ENCODE measurements around the gene SAE1.

Gene SAE1

GRCh38 chr19:47210180-47210490, 79.5 kb downstream of the SAE1 start:
- H3K9me3 ChIP-seq (ENCODE audit: low read depth, low read length): no peaks in the 10 kb centered on the region
- peak overlapping the region; percentile 79 for H3K27ac ChIP-seq
- peaks cover 49% of the 10 kb centered on the region for H3K36me3 ChIP-seq (ENCODE audit: insufficient read depth, low read length)
- H3K4me3 ChIP-seq: no peak overlapping the region
- TF ChIP-seq EZH2 (IDR thresholded peaks at IDR 0.05) (no peak), FOXP2 (optimal IDR thresholded peaks at IDR 0.05; ENCODE audit: control extremely low read depth, extremely low read length, insufficient read depth) (no peak), POLR2AphosphoS5 (IDR thresholded peaks at IDR 0.05; ENCODE audit: borderline replicate concordance, low read depth, low read length) (no peak)
- no peak for DNase-seq (ENCODE audit: low read depth, low spot score)
- H3K9ac ChIP-seq (ENCODE audit: insufficient read length): no peak overlapping the region

DNA sequence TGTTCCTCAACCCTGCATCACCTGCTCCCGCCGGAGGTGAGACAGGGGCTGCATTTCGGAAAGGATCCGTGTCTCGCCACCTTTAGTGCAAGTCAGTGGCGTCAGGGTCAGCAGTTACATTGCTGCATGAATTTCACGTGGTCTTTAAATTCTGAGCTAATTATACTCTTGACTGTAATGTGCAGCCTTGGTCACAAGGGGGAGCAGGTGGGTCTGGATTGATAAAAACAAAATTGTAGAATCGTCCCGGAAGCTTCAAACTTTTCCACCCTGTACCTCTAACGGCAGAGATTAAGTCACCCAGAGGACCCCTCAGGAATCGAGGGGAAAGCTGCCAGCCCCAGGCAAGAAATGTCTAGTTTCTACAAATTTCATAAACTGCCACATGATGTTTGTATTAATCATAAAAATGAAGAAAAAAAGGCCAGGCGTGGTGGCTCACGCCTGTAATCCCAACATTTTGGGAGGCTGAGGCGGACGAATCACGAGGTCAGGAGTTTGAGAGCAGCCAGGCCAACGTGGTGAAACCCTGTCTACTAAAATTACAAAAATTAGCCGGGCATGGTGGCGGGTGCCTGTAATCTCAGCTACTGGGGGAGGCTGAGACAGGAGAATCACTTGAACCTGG, 80.2 kb downstream of the SAE1 start:
- Histone ChIP-seq H3K36me3 (ENCODE audit: insufficient read depth, low read length) (peaks cover 43% of the 10 kb centered on the region), H3K9ac (ENCODE audit: insufficient read length) (no peak overlapping the region), H3K27ac (peak overlapping the region; percentile 79), H3K4me3 (no peak overlapping the region), H3K9me3 (ENCODE audit: low read depth, low read length) (no peaks in the 10 kb centered on the region)
- peak; percentile 57 for DNase-seq (ENCODE audit: low read depth, low spot score)
- no peak for TF ChIP-seq POLR2AphosphoS5 (IDR thresholded peaks at IDR 0.05; ENCODE audit: borderline replicate concordance, low read depth, low read length)
- TF ChIP-seq FOXP2 (optimal IDR thresholded peaks at IDR 0.05; ENCODE audit: control extremely low read depth, extremely low read length, insufficient read depth): no peak
- TF ChIP-seq EZH2 (IDR thresholded peaks at IDR 0.05): no peak

DNA sequence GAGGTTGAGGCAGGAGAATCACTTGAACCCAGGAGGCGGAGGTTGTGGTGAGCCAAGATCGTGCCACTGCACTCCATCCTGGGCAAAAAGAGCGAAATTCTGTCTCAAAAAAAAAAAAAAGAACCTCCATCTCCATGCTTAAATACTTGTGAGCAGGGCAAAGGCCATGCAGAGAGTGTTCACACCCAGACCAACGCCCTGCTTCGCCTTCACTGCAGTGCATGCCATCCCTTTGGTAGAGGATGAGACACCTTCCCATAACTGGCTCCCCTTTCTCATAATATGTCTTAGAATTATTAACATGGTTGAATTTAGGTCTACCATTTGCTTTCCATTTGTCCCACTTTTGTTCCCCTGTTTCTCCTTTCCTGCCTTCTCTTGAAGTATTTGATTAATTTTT, 84.9 kb downstream of the SAE1 start:
- TF ChIP-seq POLR2AphosphoS5 (IDR thresholded peaks at IDR 0.05; ENCODE audit: borderline replicate concordance, low read depth, low read length): no peak
- no peak for TF ChIP-seq FOXP2 (optimal IDR thresholded peaks at IDR 0.05; ENCODE audit: control extremely low read depth, extremely low read length, insufficient read depth)
- TF ChIP-seq EZH2 (IDR thresholded peaks at IDR 0.05): no peak
- peaks cover 11% of the 10 kb centered on the region for H3K36me3 ChIP-seq (ENCODE audit: insufficient read depth, low read length)
- no peak for DNase-seq (ENCODE audit: low read depth, low spot score)
- H3K9ac ChIP-seq (ENCODE audit: insufficient read length): no peak overlapping the region
- H3K27ac ChIP-seq: no peak overlapping the region
- H3K9me3 ChIP-seq (ENCODE audit: low read depth, low read length): no peaks in the 10 kb centered on the region
- H3K4me3 ChIP-seq: no peak overlapping the region

DNA sequence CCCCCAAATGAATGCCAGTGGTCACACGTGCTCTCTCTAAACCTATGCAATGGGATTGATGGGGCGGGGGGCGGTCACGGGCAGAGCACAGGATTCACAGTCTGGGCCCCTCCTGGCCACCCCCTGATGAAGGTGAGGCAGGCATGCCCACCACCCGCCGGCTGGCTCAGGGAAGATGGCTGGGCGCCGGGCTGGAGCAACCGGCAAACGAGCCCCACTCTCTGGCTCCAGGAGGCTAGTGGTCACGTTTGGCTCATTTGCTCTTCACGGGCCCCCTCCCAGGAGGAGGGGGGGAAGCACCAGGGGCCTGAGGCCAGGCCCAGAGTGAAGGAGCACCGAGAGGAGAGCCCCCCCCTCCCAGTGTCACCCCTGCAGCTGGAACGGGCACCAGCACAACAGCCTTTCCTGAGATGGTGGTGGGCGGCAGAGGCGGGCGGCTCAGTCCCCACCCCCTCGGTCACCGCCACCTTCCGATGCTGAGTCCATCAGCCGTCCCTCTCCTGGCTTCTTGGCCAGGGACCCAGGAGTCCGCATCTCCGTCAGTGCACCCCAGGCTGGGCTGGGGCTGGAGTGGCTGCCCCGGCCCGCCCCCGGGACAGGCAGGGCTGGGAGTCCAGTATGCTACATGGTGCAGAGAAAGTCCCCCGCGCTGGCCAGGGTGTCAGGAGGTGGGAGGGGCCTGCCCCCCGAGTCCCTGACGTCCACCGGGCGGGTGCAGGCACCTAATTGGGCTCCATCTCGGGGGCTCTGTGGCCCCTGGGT, 90.6 kb downstream of the SAE1 start:
- Histone ChIP-seq H3K9ac (ENCODE audit: insufficient read length) (no peak overlapping the region), H3K36me3 (ENCODE audit: insufficient read depth, low read length) (no peaks in the 10 kb centered on the region)

DNA sequence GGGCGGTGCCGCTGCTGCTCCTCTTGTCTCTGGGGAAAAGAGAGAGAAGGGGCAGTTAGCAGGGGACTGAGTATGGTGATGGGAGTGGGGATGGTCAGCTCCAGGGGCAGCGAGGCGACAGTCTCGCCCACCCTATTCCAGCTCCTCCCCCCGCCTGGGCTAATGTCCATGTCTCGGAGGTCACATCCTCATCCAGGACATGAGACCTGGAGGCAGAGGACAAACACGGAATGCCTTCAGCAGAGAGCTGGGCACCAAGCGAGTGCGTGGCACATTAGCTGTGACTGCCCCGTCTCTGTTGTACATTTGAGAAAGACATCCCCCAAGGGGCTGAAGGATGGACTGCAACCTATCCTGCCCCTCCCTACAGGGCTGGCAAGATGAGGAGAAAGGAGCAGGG, 91.3 kb downstream of the SAE1 start:
- no peaks in the 10 kb centered on the region for H3K9me3 ChIP-seq (ENCODE audit: low read depth, low read length)
- no peaks in the 10 kb centered on the region for H3K36me3 ChIP-seq (ENCODE audit: insufficient read depth, low read length)
- TF ChIP-seq FOXP2 (optimal IDR thresholded peaks at IDR 0.05; ENCODE audit: control extremely low read depth, extremely low read length, insufficient read depth): no peak
- no peak for TF ChIP-seq POLR2AphosphoS5 (IDR thresholded peaks at IDR 0.05; ENCODE audit: borderline replicate concordance, low read depth, low read length)
- no peak for TF ChIP-seq EZH2 (IDR thresholded peaks at IDR 0.05)
- H3K9ac ChIP-seq (ENCODE audit: insufficient read length): no peak overlapping the region
- no peak overlapping the region for H3K27ac ChIP-seq
- no peak overlapping the region for H3K4me3 ChIP-seq
- no peak for DNase-seq (ENCODE audit: low read depth, low spot score)

More for the DNA sequence above, 90.6 kb downstream of the SAE1 start:
- Histone ChIP-seq H3K4me3 (no peak overlapping the region), H3K27ac (no peak overlapping the region), H3K9me3 (ENCODE audit: low read depth, low read length) (no peaks in the 10 kb centered on the region)
- TF ChIP-seq FOXP2 (optimal IDR thresholded peaks at IDR 0.05; ENCODE audit: control extremely low read depth, extremely low read length, insufficient read depth) (no peak), POLR2AphosphoS5 (IDR thresholded peaks at IDR 0.05; ENCODE audit: borderline replicate concordance, low read depth, low read length) (no peak), EZH2 (IDR thresholded peaks at IDR 0.05) (no peak)
- DNase-seq (ENCODE audit: low read depth, low spot score): no peak

- peak overlapping the region; percentile 81 for H3K4me3 ChIP-seq
- no peak for DNase-seq (ENCODE audit: low read depth, low spot score)
- H3K36me3 ChIP-seq (ENCODE audit: insufficient read depth, low read length): no peaks in the 10 kb centered on the region
- H3K9me3 ChIP-seq (ENCODE audit: low read depth, low read length): no peaks in the 10 kb centered on the region
- peak overlapping the region; percentile 92 for H3K27ac ChIP-seq
- H3K9ac ChIP-seq (ENCODE audit: insufficient read length): peak overlapping the region; percentile 81
- TF ChIP-seq POLR2AphosphoS5 (IDR thresholded peaks at IDR 0.05; ENCODE audit: borderline replicate concordance, low read depth, low read length): peak; percentile 90
- TF ChIP-seq EZH2 (IDR thresholded peaks at IDR 0.05): no peak
Observed at GRCh38 chr19:47225746-47226425, 95.3 kb downstream of the SAE1 start.

GRCh38 chr19:47226426-47227351, 96.1 kb downstream of the SAE1 start:
- Histone ChIP-seq H3K9ac (ENCODE audit: insufficient read length) (peak overlapping the region; percentile 81), H3K27ac (peak overlapping the region; percentile 91), H3K9me3 (ENCODE audit: low read depth, low read length) (no peaks in the 10 kb centered on the region), H3K4me3 (peak overlapping the region; percentile 81), H3K36me3 (ENCODE audit: insufficient read depth, low read length) (no peaks in the 10 kb centered on the region)
- no peak for DNase-seq (ENCODE audit: low read depth, low spot score)
- no peak for TF ChIP-seq EZH2 (IDR thresholded peaks at IDR 0.05)
- no peak for TF ChIP-seq POLR2AphosphoS5 (IDR thresholded peaks at IDR 0.05; ENCODE audit: borderline replicate concordance, low read depth, low read length)
- TF ChIP-seq FOXP2 (optimal IDR thresholded peaks at IDR 0.05; ENCODE audit: control extremely low read depth, extremely low read length, insufficient read depth): no peak
